Activated CD8-positive, alpha-beta memory T cell treated with anti-CD3 and anti-CD28 coated beads for 36 hours (primary cell): Measurements from ENCODE around the gene PCLO. TPM values are rescaled to one million over a fixed set of nuclear protein-coding genes. Genes with fewer than 3 reads are reported as not detected.

Source experiments
- CTCF ChIA-PET: fragments of 350-600 bp; sonication (Branson Sonifier 250); formaldehyde crosslinking; loops from one replicate; lab custom pipeline; 2021; ENCODE audit warnings: antibody characterized with exemption; lab: Charles Lee
- POLR2A ChIA-PET: fragments of 350-600 bp; sonication (Branson Sonifier 250); formaldehyde crosslinking; loops from one replicate; lab custom pipeline; 2021; ENCODE audit warnings: antibody characterized with exemption; lab: Charles Lee
- total RNA-seq, 2 experiments: library from RNA; stranded (reverse); gene quantifications; one replicate each; pipeline ENCODE4 v1.2.3, GENCODE V29; 2021

PCLO gene
- total RNA-seq = not detected

- CTCF ChIA-PET = no interaction called here
- POLR2A ChIA-PET = no interaction called here
Measured at GRCh38 chr7:83162402-83163256, at the start of gene PCLO. PCLO (minus strand) TSS chr7:83162884; CDS start chr7:83162592, 292 bp downstream.

- CTCF ChIA-PET = no interaction called here
- POLR2A ChIA-PET = no interaction called here
Measured at GRCh38 chr7:83211685-83212084, 49.0 kb upstream of the PCLO start.

GRCh38 chr7:83210479-83210878 is 47.8 kb upstream of the PCLO start:
- ChIA-PET POLR2A (no interaction called here), CTCF (no interaction called here)

GRCh38 chr7:83204715-83205114 is 42.0 kb upstream of the PCLO start:
- ChIA-PET CTCF (no interaction called here), POLR2A (no interaction called here)

- ChIA-PET POLR2A (no interaction called here), CTCF (no interaction called here)
Measured at GRCh38 chr7:83201355-83201754, 38.7 kb upstream of the PCLO start.

GRCh38 chr7:83190659-83191389 is 28.1 kb upstream of the PCLO start:
- ChIA-PET CTCF (no interaction called here), POLR2A (no interaction called here)

- CTCF ChIA-PET = no interaction called here
- POLR2A ChIA-PET = no interaction called here
Measured at GRCh38 chr7:83178796-83179195, 16.1 kb upstream of the PCLO start.

- CTCF ChIA-PET = no interaction called here
- POLR2A ChIA-PET = no interaction called here
Measured at GRCh38 chr7:83178066-83178465, 15.4 kb upstream of the PCLO start.

GRCh38 chr7:83173664-83174063 is 11.0 kb upstream of the PCLO start:
- ChIA-PET POLR2A (no interaction called here), CTCF (no interaction called here)

GRCh38 chr7:83166781-83167180 is 4.1 kb upstream of the PCLO start:
- ChIA-PET POLR2A (no interaction called here), CTCF (no interaction called here)

- CTCF ChIA-PET = no interaction called here
- POLR2A ChIA-PET = no interaction called here
Measured at GRCh38 chr7:83161899-83162401, 734 bp downstream of the PCLO start.

GRCh38 chr7:83161186-83161585 is 1.5 kb downstream of the PCLO start:
- ChIA-PET CTCF (no interaction called here), POLR2A (no interaction called here)

- ChIA-PET POLR2A (no interaction called here), CTCF (no interaction called here)
Measured at GRCh38 chr7:83159731-83160130, 3.0 kb downstream of the PCLO start.

- POLR2A ChIA-PET = no interaction called here
- CTCF ChIA-PET = no interaction called here
Measured at GRCh38 chr7:83156006-83156405, 6.7 kb downstream of the PCLO start.

GRCh38 chr7:83155407-83155806 is 7.3 kb downstream of the PCLO start:
- POLR2A ChIA-PET = no interaction called here
- CTCF ChIA-PET = no interaction called here

GRCh38 chr7:83153419-83153818 is 9.3 kb downstream of the PCLO start:
- ChIA-PET CTCF (no interaction called here), POLR2A (no interaction called here)

- POLR2A ChIA-PET = no interaction called here
- CTCF ChIA-PET = no interaction called here
Measured at GRCh38 chr7:83150310-83150709, 12.4 kb downstream of the PCLO start.

GRCh38 chr7:83149466-83149865 is 13.2 kb downstream of the PCLO start:
- ChIA-PET POLR2A (no interaction called here), CTCF (no interaction called here)

GRCh38 chr7:83148776-83149175 is 13.9 kb downstream of the PCLO start:
- ChIA-PET CTCF (no interaction called here), POLR2A (no interaction called here)

GRCh38 chr7:83143107-83143506 is 19.6 kb downstream of the PCLO start:
- CTCF ChIA-PET = no interaction called here
- POLR2A ChIA-PET = no interaction called here

GRCh38 chr7:83142365-83142764 is 20.3 kb downstream of the PCLO start:
- CTCF ChIA-PET = no interaction called here
- POLR2A ChIA-PET = no interaction called here
